ENCODE measurements around the gene SMOC1. TPM values are rescaled to one million over a fixed set of nuclear protein-coding genes. Genes with fewer than 3 reads are reported as not detected.

The SMOC1 gene
- total RNA-seq, 3 donors from 2014 or later (not counting 1 experiment from before 2014, with no cell fraction given): not detected

- Mint-ChIP-seq H3K27ac (no peak overlapping the region), H3K4me1 (peaks cover 3% of the 10 kb centered on the region in 2 donors), H3K9me3 (no peaks in the 10 kb centered on the region), H3K4me3 (no peak overlapping the region), H3K36me3 (no peaks in the 10 kb centered on the region), H3K27me3 (ENCODE audit: low read depth in 2 of 2) (peaks cover 21 to 52% of the 10 kb centered on the region in 2 donors)
- no peak for ATAC-seq
- Histone ChIP-seq H3K4me1 (ENCODE audit: control insufficient read depth, insufficient read depth, low read length) (no peaks in the 10 kb centered on the region), H3K27me3 (ENCODE audit: control insufficient read depth, insufficient read depth, low read length) (no peaks in the 10 kb centered on the region), H3K27ac (ENCODE audit: low read length) (no peak overlapping the region), H3K4me3 (ENCODE audit: low read length) (no peak overlapping the region), H3K9me3 (ENCODE audit: control insufficient read depth, insufficient read depth, low read length) (no peaks in the 10 kb centered on the region), H3K36me3 (ENCODE audit: control insufficient read depth, insufficient read depth, low read length) (no peaks in the 10 kb centered on the region)
- WGBS (ENCODE audit: insufficient coverage): 87% methylated on average over 5 of the region's 5 CpGs
- intact Hi-C loops (cut with micrococcal nuclease): no loop called here
- DNase-seq: no peak
- TF ChIP-seq CTCF (IDR thresholded peaks at IDR 0.05): no peak
These were observed 178.4 kb downstream of the SMOC1 start for GRCh38 chr14:70057519-70058136.

- peaks cover 27 to 67% of the 10 kb centered on the region in 2 donors for H3K27me3 Mint-ChIP-seq (ENCODE audit: low read depth in 2 of 2)
- no peaks in the 10 kb centered on the region for H3K4me1 ChIP-seq (ENCODE audit: control insufficient read depth, insufficient read depth, low read length)
- 78% methylated on average over 2 of the region's 2 CpGs for WGBS (ENCODE audit: insufficient coverage)
- ATAC-seq (no peak), DNase-seq (no peak)
- no peak overlapping the region for H3K27ac ChIP-seq (ENCODE audit: low read length)
- no peak overlapping the region for H3K4me3 ChIP-seq (ENCODE audit: low read length)
- H3K9me3 Mint-ChIP-seq: no peaks in the 10 kb centered on the region
- H3K9me3 ChIP-seq (ENCODE audit: control insufficient read depth, insufficient read depth, low read length): no peaks in the 10 kb centered on the region
- H3K4me3 Mint-ChIP-seq: no peak overlapping the region
- H3K27me3 ChIP-seq (ENCODE audit: control insufficient read depth, insufficient read depth, low read length): no peaks in the 10 kb centered on the region
- no peak for TF ChIP-seq CTCF (IDR thresholded peaks at IDR 0.05)
- no peaks in the 10 kb centered on the region for H3K4me1 Mint-ChIP-seq
- intact Hi-C loops (cut with micrococcal nuclease): no loop called here
- no peaks in the 10 kb centered on the region for H3K36me3 ChIP-seq (ENCODE audit: control insufficient read depth, insufficient read depth, low read length)
- H3K27ac Mint-ChIP-seq: no peak overlapping the region
- no peaks in the 10 kb centered on the region for H3K36me3 Mint-ChIP-seq
These were observed 180.3 kb downstream of the SMOC1 start for GRCh38 chr14:70059545-70059944.

- Histone ChIP-seq H3K4me1 (ENCODE audit: control insufficient read depth, insufficient read depth, low read length) (no peaks in the 10 kb centered on the region), H3K4me3 (ENCODE audit: low read length) (no peak overlapping the region), H3K27me3 (ENCODE audit: control insufficient read depth, insufficient read depth, low read length) (no peaks in the 10 kb centered on the region), H3K36me3 (ENCODE audit: control insufficient read depth, insufficient read depth, low read length) (no peaks in the 10 kb centered on the region), H3K27ac (ENCODE audit: low read length) (no peak overlapping the region), H3K9me3 (ENCODE audit: control insufficient read depth, insufficient read depth, low read length) (no peaks in the 10 kb centered on the region)
- no peak for DNase-seq
- Mint-ChIP-seq H3K9me3 (no peaks in the 10 kb centered on the region), H3K4me1 (no peaks in the 10 kb centered on the region), H3K36me3 (no peaks in the 10 kb centered on the region), H3K4me3 (no peak overlapping the region), H3K27me3 (ENCODE audit: low read depth in 2 of 2) (peaks cover 22 to 58% of the 10 kb centered on the region in 2 donors), H3K27ac (no peak overlapping the region)
- WGBS (ENCODE audit: insufficient coverage): 87% methylated on average over 2 of the region's 2 CpGs
- no peak for ATAC-seq
- no peak for TF ChIP-seq CTCF (IDR thresholded peaks at IDR 0.05)
- intact Hi-C loops (cut with micrococcal nuclease): no loop called here
These were observed 181.9 kb downstream of the SMOC1 start for GRCh38 chr14:70061108-70061507.
